Osteoblast (primary cell): ENCODE results near the gene ZNF200. TPM values are rescaled to one million over a fixed set of nuclear protein-coding genes. Genes with fewer than 3 reads are reported as not detected.

Experiments
- DNase-seq: peaks from one replicate; pipeline ENCODE4 v3.0.0; 2011; ENCODE audit warnings: low spot score, mixed read lengths; ENCODE audit not compliant: insufficient read length; ENCODE audit errors: missing footprints
- H2AFZ ChIP-seq: 2 replicates; pipeline ENCODE4 v1.6.0; 2011; ENCODE audit warnings: mild to moderate bottlenecking, low read length
- H3K27ac ChIP-seq: 2 replicates; pipeline ENCODE4 v1.5.1; 2011; ENCODE audit warnings: mild to moderate bottlenecking, low read depth, low read length, moderate library complexity
- H3K27me3 ChIP-seq: 2 replicates; pipeline ENCODE4 v1.6.0; 2012; ENCODE audit warnings: mild to moderate bottlenecking, control low read depth, inconsistent platforms, low read length, moderate library complexity; ENCODE audit not compliant: insufficient read depth
- H3K36me3 ChIP-seq: 2 replicates; pipeline ENCODE4 v1.5.1; 2011; ENCODE audit warnings: mild to moderate bottlenecking, low read length, control low read depth, moderate library complexity; ENCODE audit not compliant: insufficient read depth
- H3K4me1 ChIP-seq: 2 replicates; pipeline ENCODE4 v1.5.1; 2011; ENCODE audit warnings: mild to moderate bottlenecking, low read length, control low read depth, moderate library complexity; ENCODE audit not compliant: insufficient read depth
- H3K4me2 ChIP-seq: 2 replicates; pipeline ENCODE4 v1.6.0; 2011; ENCODE audit warnings: mild to moderate bottlenecking, low read length; ENCODE audit not compliant: insufficient read depth
- H3K4me3 ChIP-seq: fragments of 200-600 bp; sonication (generic); 3 replicates; pipeline ENCODE4 v1.5.1; 2012; ENCODE audit warnings: mild to moderate bottlenecking, low read length, inconsistent platforms; ENCODE audit not compliant: insufficient read depth
- H3K79me2 ChIP-seq: 2 replicates; pipeline ENCODE4 v1.6.0; 2012; ENCODE audit warnings: mild to moderate bottlenecking, low read length, control low read depth, inconsistent platforms; ENCODE audit not compliant: insufficient read depth
- H3K9me3 ChIP-seq: 2 replicates; pipeline ENCODE4 v1.5.1; 2011; ENCODE audit warnings: low read depth, low read length, control low read depth
- H4K20me1 ChIP-seq: 2 replicates; pipeline ENCODE4 v1.6.0; 2012; ENCODE audit warnings: mild to moderate bottlenecking, low read length, control low read depth; ENCODE audit not compliant: insufficient read depth
- total RNA-seq: library from RNA; depleted of rRNA; stranded (reverse); fragments of >200 nt; gene quantifications from 2 replicates; pipeline ENCODE4 v1.2.3, GENCODE V29; 2012
- TF ChIP-seq, protein P1 (sequence below): IDR thresholded peaks from 2 replicates; pipeline ENCODE4 v1.5.1; 2011; ENCODE audit warnings: mild to moderate bottlenecking, low read depth, low read length, moderate library complexity; ENCODE audit errors: extremely low read depth

Gene ZNF200
- total RNA-seq, 1 donor, result 11.6 TPM

DNA sequence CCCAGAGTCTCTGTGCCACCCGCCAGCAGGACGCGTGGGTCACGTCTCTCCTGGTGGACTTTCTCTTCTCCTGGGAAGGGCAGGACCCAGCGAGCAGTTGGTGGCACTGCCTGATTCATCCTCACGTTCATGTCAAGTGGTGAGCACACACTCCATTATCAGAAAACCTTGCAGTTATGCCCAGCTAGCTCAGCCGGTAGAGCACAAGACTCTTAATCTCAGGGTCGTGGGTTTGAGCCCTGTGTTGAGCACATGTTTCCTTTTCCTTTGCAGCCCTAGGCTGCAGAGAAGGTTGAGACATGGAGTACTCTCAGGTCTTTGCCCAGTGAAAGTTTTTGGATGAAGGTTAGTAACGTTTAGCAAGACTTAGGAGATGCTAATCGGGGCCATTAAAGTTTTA, 39.0 kb downstream of the ZNF200 start:
- no peaks in the 10 kb centered on the region for H3K36me3 ChIP-seq
- no peaks in the 10 kb centered on the region for H3K9me3 ChIP-seq
- H3K4me2 ChIP-seq, result no peak overlapping the region
- peak; percentile 70 for DNase-seq
- H3K79me2 ChIP-seq, result no peaks in the 10 kb centered on the region
- H3K27me3 ChIP-seq, result peaks cover 15% of the 10 kb centered on the region
- no peaks in the 10 kb centered on the region for H4K20me1 ChIP-seq
- H3K4me3 ChIP-seq, result no peak overlapping the region
- no peak overlapping the region for H3K27ac ChIP-seq
- H2AFZ ChIP-seq, result no peak overlapping the region
- TF ChIP-seq, protein P1, sequence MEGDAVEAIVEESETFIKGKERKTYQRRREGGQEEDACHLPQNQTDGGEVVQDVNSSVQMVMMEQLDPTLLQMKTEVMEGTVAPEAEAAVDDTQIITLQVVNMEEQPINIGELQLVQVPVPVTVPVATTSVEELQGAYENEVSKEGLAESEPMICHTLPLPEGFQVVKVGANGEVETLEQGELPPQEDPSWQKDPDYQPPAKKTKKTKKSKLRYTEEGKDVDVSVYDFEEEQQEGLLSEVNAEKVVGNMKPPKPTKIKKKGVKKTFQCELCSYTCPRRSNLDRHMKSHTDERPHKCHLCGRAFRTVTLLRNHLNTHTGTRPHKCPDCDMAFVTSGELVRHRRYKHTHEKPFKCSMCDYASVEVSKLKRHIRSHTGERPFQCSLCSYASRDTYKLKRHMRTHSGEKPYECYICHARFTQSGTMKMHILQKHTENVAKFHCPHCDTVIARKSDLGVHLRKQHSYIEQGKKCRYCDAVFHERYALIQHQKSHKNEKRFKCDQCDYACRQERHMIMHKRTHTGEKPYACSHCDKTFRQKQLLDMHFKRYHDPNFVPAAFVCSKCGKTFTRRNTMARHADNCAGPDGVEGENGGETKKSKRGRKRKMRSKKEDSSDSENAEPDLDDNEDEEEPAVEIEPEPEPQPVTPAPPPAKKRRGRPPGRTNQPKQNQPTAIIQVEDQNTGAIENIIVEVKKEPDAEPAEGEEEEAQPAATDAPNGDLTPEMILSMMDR, result no peak
- peaks cover under 1% of the 10 kb centered on the region for H3K4me1 ChIP-seq

DNA sequence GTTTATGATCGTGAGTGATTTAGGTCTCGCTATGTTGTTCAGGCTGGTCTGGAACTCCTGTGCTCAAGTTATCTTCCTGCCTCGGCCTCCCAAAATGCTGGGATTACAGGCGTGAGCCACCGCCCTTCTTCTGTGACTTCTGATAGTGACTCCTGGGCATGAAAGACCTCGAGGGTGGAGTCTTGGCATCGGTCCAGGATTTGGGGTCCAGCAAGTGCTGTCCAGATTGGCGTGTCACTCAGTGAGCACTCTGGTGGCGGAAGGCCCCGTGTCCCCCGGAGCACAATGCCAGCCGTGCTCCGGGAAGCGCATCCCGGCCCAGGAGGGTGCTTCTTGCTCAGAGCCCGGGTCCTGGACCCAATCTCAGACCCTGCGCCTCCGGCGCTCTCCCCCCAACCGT, 40.2 kb downstream of the ZNF200 start:
- peaks cover 4% of the 10 kb centered on the region for H3K4me1 ChIP-seq
- no peak overlapping the region for H2AFZ ChIP-seq
- no peak overlapping the region for H3K4me3 ChIP-seq
- no peaks in the 10 kb centered on the region for H4K20me1 ChIP-seq
- H3K79me2 ChIP-seq, result no peaks in the 10 kb centered on the region
- no peak overlapping the region for H3K4me2 ChIP-seq
- peaks cover 15% of the 10 kb centered on the region for H3K27me3 ChIP-seq
- TF ChIP-seq, protein P1, result no peak
- no peaks in the 10 kb centered on the region for H3K9me3 ChIP-seq
- H3K36me3 ChIP-seq, result no peaks in the 10 kb centered on the region
- H3K27ac ChIP-seq, result no peak overlapping the region
- no peak for DNase-seq

DNA sequence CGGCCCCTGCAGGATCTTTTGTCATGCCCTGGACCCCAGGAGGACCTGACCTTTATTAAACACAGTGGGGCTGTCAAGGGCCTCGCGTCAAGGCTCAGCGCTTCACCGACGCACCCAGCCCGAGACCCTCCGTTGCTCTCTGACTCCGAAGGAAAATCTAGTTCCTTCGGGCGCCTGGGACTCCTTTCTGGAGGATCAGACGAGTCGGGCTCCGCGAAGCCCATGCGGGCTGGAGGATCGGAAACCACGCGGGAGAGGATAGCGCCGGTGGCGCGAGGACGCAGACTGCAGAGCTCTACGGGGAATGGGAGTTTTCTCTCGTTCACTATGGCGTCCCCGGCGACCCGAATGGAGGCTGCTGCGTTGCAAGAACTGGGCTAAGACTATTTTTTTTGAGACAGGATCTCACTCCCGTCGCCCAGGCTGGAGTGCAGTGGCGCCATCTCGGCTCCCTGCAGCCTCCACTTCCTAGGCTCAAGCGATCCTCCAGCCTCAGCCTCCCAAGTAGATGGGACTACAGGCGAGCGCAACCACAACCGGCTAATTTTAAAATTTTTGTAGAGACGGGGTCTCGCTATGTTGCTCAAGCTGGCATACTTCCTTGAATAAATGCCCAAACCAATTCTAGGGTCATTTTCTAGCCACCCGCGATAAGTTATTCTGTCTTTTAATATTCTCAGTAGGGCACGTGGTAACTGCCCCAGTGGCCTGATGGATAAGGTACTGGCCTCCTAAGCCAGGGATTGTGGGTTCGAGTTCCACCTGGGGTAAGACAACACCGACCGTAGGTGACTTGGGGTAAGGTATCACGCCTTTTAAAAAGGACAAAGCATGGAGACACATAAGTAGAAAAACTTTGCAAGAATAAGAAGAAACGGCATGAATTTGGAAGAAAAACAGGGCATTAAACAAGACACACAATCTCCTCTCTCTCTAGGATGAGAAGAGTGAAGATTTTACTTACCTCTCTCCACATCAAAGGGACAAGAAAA, 41.4 kb downstream of the ZNF200 start:
- Histone ChIP-seq H3K4me1 (peaks cover 11% of the 10 kb centered on the region), H4K20me1 (no peaks in the 10 kb centered on the region), H3K79me2 (no peaks in the 10 kb centered on the region), H2AFZ (no peak overlapping the region), H3K4me3 (no peak overlapping the region), H3K36me3 (no peaks in the 10 kb centered on the region), H3K4me2 (no peak overlapping the region), H3K27ac (no peak overlapping the region), H3K9me3 (no peaks in the 10 kb centered on the region), H3K27me3 (peaks cover 12% of the 10 kb centered on the region)
- DNase-seq, result peak; percentile 64
- TF ChIP-seq, protein P1, result no peak

DNA sequence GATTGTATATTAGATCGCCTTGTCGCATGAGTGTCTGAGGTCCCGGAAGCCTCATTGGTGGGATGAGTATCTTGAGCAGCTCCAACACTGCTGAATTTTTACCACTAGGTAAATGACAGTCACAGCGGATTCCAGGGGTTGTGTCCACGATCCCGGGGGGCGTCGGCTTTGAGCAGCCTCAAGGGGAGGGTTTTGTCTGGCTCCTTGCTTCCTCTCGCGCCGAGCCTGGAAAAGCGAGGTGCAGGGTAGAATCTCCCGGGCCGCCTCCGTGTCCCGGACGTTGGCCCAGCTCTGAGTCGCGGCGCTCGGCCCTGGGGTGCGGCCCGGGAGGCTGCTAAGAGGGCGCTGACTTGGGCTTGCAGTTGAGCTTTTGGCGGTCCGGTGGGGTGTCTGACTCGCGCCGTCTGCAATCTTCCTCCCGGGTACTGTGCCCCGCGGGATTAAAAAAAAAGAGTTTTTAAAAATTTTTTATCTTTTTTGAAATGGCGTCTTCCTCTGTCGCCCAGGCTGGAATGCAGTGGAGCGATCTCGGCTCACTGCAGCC, 42.4 kb downstream of the ZNF200 start:
- TF ChIP-seq, protein P1, result no peak
- Histone ChIP-seq H3K27me3 (peaks cover 6% of the 10 kb centered on the region), H3K4me2 (no peak overlapping the region), H3K4me3 (no peak overlapping the region), H3K36me3 (no peaks in the 10 kb centered on the region), H4K20me1 (no peaks in the 10 kb centered on the region), H3K9me3 (no peaks in the 10 kb centered on the region), H3K27ac (no peak overlapping the region), H3K79me2 (no peaks in the 10 kb centered on the region), H2AFZ (no peak overlapping the region), H3K4me1 (peaks cover 15% of the 10 kb centered on the region)
- peak; percentile 38 for DNase-seq
